HUES64 (cell line): ENCODE results near the gene JMJD4. TPM values are rescaled to one million over a fixed set of nuclear protein-coding genes. Genes with fewer than 3 reads are reported as not detected.

Experiments
- H3K27ac ChIP-seq: 2 replicates; pipeline ENCODE4 v1.7.0; 2013; ENCODE audit warnings: low read depth, low read length, inconsistent platforms
- H3K27me3 ChIP-seq: 2 replicates; pipeline ENCODE4 v1.6.1; 2013; ENCODE audit warnings: mild to moderate bottlenecking, low read length; ENCODE audit not compliant: insufficient read depth
- H3K36me3 ChIP-seq: 2 replicates; pipeline ENCODE4 v1.6.1; 2013; ENCODE audit warnings: mild to moderate bottlenecking, low read length; ENCODE audit not compliant: insufficient read depth
- H3K4me1 ChIP-seq: 2 replicates; pipeline ENCODE4 v1.6.1; 2013; ENCODE audit warnings: mild to moderate bottlenecking, low read length, moderate library complexity; ENCODE audit not compliant: insufficient read depth
- H3K4me3 ChIP-seq: 2 replicates; pipeline ENCODE4 v1.5.1; 2013; ENCODE audit warnings: mild to moderate bottlenecking, low read length, moderate library complexity
- H3K9ac ChIP-seq: 2 replicates; pipeline ENCODE4 v1.6.1; 2013; ENCODE audit warnings: mild to moderate bottlenecking, low read depth, low read length
- H3K9me3 ChIP-seq: 2 replicates; pipeline ENCODE4 v1.6.1; 2013; ENCODE audit warnings: low read depth, low read length; ENCODE audit not compliant: insufficient read depth
- WGBS: fragments of 150-250, 120-280 bp; methylation state at CpG from one replicate; pipeline ENCODE4 v1.1.7; 2013; ENCODE audit warnings: missing lambda C conversion rate; 5-methylcytosine and 5-hydroxymethylcytosine counted together
- polyA plus RNA-seq, 2 experiments: library from polyadenylated mRNA; stranded (reverse); fragments of 50-300 nt; gene quantifications; one replicate each; pipeline ENCODE4 v1.2.3, GENCODE V29; 2013

JMJD4 gene, protein sequence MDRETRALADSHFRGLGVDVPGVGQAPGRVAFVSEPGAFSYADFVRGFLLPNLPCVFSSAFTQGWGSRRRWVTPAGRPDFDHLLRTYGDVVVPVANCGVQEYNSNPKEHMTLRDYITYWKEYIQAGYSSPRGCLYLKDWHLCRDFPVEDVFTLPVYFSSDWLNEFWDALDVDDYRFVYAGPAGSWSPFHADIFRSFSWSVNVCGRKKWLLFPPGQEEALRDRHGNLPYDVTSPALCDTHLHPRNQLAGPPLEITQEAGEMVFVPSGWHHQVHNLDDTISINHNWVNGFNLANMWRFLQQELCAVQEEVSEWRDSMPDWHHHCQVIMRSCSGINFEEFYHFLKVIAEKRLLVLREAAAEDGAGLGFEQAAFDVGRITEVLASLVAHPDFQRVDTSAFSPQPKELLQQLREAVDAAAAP
- polyA plus RNA-seq (2013, experiment 1 of 2), result 15.3 TPM
- polyA plus RNA-seq (2013, experiment 2 of 2), result 12.3 TPM

DNA sequence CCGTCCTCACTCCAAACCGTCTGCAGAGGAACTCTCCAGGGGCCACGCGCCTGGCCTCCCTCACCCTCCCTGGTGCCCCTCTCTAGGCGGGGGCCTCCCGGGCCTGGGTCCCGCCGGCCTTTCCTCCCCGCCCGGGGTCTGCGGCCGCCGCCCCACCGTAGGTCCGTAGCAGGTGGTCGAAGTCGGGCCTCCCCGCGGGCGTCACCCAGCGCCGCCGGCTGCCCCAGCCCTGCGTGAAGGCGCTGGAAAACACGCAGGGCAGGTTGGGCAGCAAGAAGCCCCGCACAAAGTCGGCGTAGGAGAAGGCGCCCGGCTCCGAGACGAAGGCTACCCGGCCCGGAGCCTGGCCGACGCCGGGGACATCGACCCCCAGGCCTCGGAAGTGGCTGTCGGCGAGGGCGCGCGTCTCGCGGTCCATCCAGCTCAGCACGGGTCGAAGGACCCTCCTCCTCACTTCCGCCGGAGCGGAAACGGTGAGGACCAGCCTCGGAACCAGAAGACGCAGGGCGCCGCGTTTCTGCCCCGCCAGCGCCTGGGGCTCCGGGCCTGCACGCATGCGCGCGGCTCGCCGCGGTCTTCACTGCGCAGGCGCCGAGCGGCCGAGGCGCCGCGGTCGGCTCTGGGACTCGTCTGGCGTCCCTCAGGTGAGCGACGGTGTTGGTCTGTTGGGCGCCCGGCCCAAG is at the start of gene JMJD4, which contains the start of gene SNAP47:
Gene JMJD4, minus strand, starts transcription at position 447 of the 683 bp plus-strand sequence. Its CDS starts 29 bp downstream, at position 418.
Gene SNAP47, plus strand, starts transcription at position 580 of the 683 bp plus-strand sequence. CDS start 12,302 bp downstream, outside the sequence.
- H3K4me3 ChIP-seq, result peak within 1 kb of the TSS; percentile 82
- under 1% methylated on average over 83 of the region's 83 CpGs for WGBS

DNA sequence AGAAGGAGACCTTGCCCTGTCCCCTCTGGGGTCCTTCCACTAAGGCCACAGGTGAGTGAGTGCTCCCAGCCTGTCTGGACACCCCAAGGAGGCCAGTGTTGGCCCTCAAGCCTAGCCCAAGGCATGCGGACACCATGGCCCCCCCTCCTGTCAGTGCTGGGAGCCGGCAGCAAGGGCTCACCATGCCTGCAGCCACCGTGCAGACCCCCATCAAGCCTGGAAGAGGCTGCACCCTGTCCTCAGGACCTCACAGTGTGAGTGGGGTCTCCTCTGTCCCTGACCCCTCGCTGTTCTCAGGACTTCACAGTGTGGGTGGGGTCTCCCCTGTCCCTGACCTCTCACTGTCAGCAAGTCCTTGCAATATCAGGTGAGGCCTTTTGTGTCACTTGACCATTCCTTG is 47.1 kb upstream of the JMJD4 start:
- 94% methylated on average over 4 of the region's 4 CpGs for WGBS
- no peak overlapping the region for H3K27ac ChIP-seq
- H3K4me3 ChIP-seq, result no peak overlapping the region
- no peaks in the 10 kb centered on the region for H3K9me3 ChIP-seq
- H3K9ac ChIP-seq, result no peak overlapping the region
- H3K36me3 ChIP-seq, result peaks cover 5% of the 10 kb centered on the region; the same call in 1 of the 2 replicates
- H3K27me3 ChIP-seq, result peaks cover 17% of the 10 kb centered on the region
- 0 out of 2 replicates have a peak, but pooled peaks cover 4% of the 10 kb centered on the region for H3K4me1 ChIP-seq

More for the DNA sequence above, at the start of gene JMJD4, which contains the start of gene SNAP47:
- no peaks in the 10 kb centered on the region for H3K9me3 ChIP-seq
- H3K4me1 ChIP-seq, result peaks cover 3% of the 10 kb centered on the region; the same call in 1 of the 2 replicates
- H3K36me3 ChIP-seq, result peaks cover 35% of the 10 kb centered on the region
- H3K9ac ChIP-seq, result peak within 1 kb of the TSS; percentile 91
- no peaks in the 10 kb centered on the region for H3K27me3 ChIP-seq
- H3K27ac ChIP-seq, result peak within 1 kb of the TSS; percentile 76

DNA sequence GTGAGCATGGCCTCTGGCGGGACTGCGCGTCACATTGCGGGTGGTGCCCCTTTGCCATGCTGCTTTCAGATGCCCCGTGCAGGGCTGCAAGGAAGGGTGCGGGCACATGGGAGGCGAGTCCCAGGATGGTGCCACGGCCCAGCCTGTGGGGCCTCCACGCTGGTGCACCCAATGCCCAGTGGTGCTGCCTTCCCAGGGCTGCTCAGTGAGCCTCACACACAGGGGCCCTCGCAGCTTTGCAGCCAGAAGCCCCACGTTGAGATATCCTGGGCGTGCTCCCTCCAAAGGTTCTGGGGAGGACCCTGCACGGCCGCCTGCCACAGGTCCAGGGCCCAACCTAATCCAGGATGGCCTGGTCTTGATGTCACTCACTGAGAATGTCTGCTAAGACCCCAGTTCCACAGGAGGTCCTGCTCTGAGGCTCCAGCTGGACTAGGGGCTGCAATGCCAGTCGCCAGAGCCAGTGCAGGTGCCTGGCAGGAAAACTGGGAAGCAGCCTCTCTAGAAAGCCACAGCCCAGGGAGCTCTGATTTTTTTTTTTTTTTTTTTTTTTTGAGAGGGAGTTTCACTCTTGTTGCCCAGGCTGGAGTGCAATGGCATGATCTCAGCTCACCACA is 46.3 kb upstream of the JMJD4 start:
- H3K9me3 ChIP-seq, result no peaks in the 10 kb centered on the region
- no peak overlapping the region for H3K9ac ChIP-seq
- no peak overlapping the region for H3K27ac ChIP-seq
- H3K4me1 ChIP-seq, result no peaks in the 10 kb centered on the region
- no peak overlapping the region for H3K4me3 ChIP-seq
- H3K27me3 ChIP-seq, result peaks cover 9% of the 10 kb centered on the region
- WGBS, result 95% methylated on average over 15 of the region's 15 CpGs
- peaks cover 11% of the 10 kb centered on the region for H3K36me3 ChIP-seq

GRCh38 chr1:227780101-227781044 is 45.3 kb upstream of the JMJD4 start:
- WGBS, result 95% methylated on average over 23 of the region's 23 CpGs
- H3K4me1 ChIP-seq, result no peaks in the 10 kb centered on the region
- peaks cover 18% of the 10 kb centered on the region for H3K36me3 ChIP-seq

DNA sequence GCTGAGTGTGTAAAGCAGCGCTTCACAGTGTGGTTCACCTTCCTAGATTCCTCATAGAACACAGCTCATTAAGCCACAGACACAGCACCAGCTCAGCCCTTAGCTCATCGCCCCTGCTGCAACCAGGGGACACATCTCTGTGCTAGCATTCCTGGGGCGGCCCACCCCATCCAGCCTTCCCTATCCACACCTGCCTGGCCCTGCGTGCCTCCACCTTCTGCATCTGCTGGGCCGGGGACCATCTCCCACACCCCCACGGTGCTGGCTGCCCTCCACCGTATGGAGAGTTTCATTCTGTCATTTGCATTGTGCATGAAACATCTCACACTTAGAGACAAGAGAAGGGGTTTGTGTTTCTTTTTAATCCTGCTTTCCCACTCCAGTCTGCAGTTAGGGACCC is 44.6 kb upstream of the JMJD4 start:
- WGBS, result 88% methylated on average over 7 of the region's 7 CpGs
- H3K9me3 ChIP-seq, result no peaks in the 10 kb centered on the region

More at GRCh38 chr1:227780101-227781044, 45.3 kb upstream of the JMJD4 start:
- H3K27ac ChIP-seq, result no peak overlapping the region
- no peaks in the 10 kb centered on the region for H3K9me3 ChIP-seq
- no peak overlapping the region for H3K4me3 ChIP-seq
- H3K27me3 ChIP-seq, result no peaks in the 10 kb centered on the region
- H3K9ac ChIP-seq, result no peak overlapping the region

DNA sequence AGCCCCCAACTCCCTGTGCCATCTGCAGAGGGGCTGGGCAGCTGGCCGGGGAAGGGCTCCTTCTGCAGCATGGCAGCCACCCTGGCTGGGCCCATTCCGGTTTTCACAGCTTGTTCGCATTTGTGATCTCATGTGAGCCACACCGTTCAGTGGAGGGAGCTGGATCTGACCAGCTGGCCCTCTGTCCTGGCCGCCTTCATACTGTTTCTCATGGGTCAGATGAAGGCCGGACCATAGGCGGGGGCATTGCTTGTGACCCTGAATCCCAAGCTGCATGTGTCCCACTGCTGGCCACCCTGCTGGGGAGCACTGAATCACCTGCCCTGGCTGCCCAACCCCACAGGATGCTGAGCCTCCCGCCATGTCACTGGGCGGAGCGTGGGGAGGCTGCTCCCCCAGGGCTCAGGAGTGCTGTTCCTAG is 43.9 kb upstream of the JMJD4 start:
- H3K4me1 ChIP-seq, result no peaks in the 10 kb centered on the region
- no peak overlapping the region for H3K27ac ChIP-seq
- no peaks in the 10 kb centered on the region for H3K9me3 ChIP-seq
- 93% methylated on average over 10 of the region's 10 CpGs for WGBS
- no peak overlapping the region for H3K4me3 ChIP-seq
- no peaks in the 10 kb centered on the region for H3K27me3 ChIP-seq
- H3K9ac ChIP-seq, result no peak overlapping the region
- H3K36me3 ChIP-seq, result peaks cover 18% of the 10 kb centered on the region

More for the DNA sequence above, 44.6 kb upstream of the JMJD4 start:
- H3K36me3 ChIP-seq, result peaks cover 18% of the 10 kb centered on the region
- H3K4me1 ChIP-seq, result no peaks in the 10 kb centered on the region
- no peak overlapping the region for H3K4me3 ChIP-seq
- H3K9ac ChIP-seq, result no peak overlapping the region
- H3K27me3 ChIP-seq, result no peaks in the 10 kb centered on the region
- no peak overlapping the region for H3K27ac ChIP-seq

DNA sequence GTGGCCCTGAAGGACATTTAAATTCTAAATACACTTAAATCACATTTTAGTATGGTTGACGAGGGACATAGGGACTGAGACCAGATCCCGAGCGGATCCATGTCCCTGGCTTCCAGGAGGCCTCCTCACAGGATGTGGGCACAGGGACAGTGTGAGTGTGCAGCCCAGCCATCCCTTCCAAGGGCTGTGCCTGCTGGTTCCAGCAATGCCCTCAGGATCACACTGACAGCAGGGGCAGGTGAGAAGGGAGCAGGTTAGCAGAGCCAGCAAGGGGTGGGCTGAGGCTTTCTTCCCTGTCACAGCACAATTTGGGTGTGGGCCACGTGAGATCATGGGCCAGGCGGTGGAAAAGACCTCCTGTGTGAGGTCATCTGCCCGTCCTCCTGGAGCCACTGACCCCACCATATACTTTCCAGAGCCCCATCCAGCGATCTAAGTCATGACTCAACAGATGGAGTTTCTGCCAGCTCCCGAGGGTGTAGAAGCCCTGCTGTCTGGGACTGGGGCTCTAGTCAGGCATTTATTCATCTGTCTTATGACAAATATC is 43.4 kb upstream of the JMJD4 start:
- Histone ChIP-seq H3K27ac (no peak overlapping the region), H3K27me3 (no peaks in the 10 kb centered on the region), H3K9me3 (no peaks in the 10 kb centered on the region), H3K9ac (no peak overlapping the region), H3K36me3 (peaks cover 18% of the 10 kb centered on the region), H3K4me1 (no peaks in the 10 kb centered on the region), H3K4me3 (no peak overlapping the region)
- WGBS, result 93% methylated on average over 8 of the region's 8 CpGs

- peaks cover 19% of the 10 kb centered on the region for H3K36me3 ChIP-seq
- H3K4me3 ChIP-seq, result no peak overlapping the region
- H3K27me3 ChIP-seq, result no peaks in the 10 kb centered on the region
- H3K4me1 ChIP-seq, result no peaks in the 10 kb centered on the region
- WGBS, result 91% methylated on average over 4 of the region's 4 CpGs
- no peak overlapping the region for H3K27ac ChIP-seq
- H3K9me3 ChIP-seq, result no peaks in the 10 kb centered on the region
- no peak overlapping the region for H3K9ac ChIP-seq
Observed at GRCh38 chr1:227777646-227778045, 42.5 kb upstream of the JMJD4 start.

GRCh38 chr1:227777156-227777555 is 42.1 kb upstream of the JMJD4 start:
- Histone ChIP-seq H3K9me3 (no peaks in the 10 kb centered on the region), H3K27ac (no peak overlapping the region), H3K4me3 (no peak overlapping the region), H3K9ac (no peak overlapping the region), H3K4me1 (no peaks in the 10 kb centered on the region), H3K27me3 (no peaks in the 10 kb centered on the region), H3K36me3 (peaks cover 20% of the 10 kb centered on the region)
- 98% methylated on average over 11 of the region's 11 CpGs for WGBS

DNA sequence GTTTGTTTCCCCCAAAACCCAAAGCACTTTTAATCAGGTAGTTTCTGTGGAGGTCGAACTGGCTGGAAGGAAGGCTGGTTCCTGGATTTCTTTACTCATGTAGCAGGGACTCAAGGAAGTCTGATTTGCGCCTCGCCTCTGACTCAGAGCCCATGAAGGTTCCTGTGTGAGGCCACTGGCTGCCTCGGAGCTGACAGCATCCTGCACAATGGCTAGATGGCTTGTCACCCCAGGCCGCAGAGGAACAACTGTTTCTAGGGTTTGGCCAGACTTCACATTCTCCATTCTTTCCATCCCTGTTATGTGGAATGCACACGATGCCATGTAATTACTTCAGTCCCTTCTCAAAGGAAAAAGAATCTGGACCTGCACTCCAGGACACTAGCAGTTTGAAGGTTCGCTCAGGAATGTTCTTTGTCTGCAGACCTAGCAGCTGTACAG is 41.2 kb upstream of the JMJD4 start:
- H3K9ac ChIP-seq, result no peak overlapping the region
- no peaks in the 10 kb centered on the region for H3K27me3 ChIP-seq
- H3K27ac ChIP-seq, result peak overlapping the region; percentile 35; the same call in 1 of the 2 replicates
- 92% methylated on average over 7 of the region's 7 CpGs for WGBS
- no peak overlapping the region for H3K4me3 ChIP-seq
- peaks cover 20% of the 10 kb centered on the region for H3K36me3 ChIP-seq
- H3K4me1 ChIP-seq, result no peaks in the 10 kb centered on the region
- no peaks in the 10 kb centered on the region for H3K9me3 ChIP-seq
